ENCODE measurements around the gene JAG2.

DNA sequence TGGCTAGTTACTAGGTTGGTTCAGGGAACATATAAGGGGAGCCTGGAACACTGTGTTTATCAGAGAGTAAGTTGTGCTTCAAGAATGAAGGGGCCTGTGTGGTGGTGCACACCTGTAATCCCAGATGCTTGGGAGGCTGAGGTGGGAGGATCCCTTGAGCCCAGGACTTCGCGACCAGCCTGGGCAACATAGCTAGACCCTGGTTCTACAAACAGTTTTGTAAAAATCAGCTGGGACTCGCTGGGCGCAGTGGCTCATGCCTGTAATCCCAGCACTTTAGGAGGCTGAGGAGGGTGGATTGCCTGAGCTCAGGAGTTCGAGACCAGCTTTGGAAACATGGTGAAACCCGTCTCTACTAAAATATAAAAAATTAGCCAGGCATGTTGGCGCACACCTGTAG lies 61.2 kb downstream of the JAG2 start:
- TF ChIP-seq, protein P1, sequence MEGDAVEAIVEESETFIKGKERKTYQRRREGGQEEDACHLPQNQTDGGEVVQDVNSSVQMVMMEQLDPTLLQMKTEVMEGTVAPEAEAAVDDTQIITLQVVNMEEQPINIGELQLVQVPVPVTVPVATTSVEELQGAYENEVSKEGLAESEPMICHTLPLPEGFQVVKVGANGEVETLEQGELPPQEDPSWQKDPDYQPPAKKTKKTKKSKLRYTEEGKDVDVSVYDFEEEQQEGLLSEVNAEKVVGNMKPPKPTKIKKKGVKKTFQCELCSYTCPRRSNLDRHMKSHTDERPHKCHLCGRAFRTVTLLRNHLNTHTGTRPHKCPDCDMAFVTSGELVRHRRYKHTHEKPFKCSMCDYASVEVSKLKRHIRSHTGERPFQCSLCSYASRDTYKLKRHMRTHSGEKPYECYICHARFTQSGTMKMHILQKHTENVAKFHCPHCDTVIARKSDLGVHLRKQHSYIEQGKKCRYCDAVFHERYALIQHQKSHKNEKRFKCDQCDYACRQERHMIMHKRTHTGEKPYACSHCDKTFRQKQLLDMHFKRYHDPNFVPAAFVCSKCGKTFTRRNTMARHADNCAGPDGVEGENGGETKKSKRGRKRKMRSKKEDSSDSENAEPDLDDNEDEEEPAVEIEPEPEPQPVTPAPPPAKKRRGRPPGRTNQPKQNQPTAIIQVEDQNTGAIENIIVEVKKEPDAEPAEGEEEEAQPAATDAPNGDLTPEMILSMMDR (IDR thresholded peaks at IDR 0.05 in 2 of 3, conservative IDR thresholded peaks at IDR 0.05 in 1 of 3; ENCODE audit: borderline replicate concordance in 1 of 3, insufficient read depth in 1 of 3, low read depth in 2 of 3, low read length in 2 of 3) = no peak
- TF ChIP-seq POLR2AphosphoS5 (IDR thresholded peaks at IDR 0.05; ENCODE audit: low read depth, low read length) = no peak
